SH-SY5Y (cell line): ENCODE data around the gene UCHL1.

ENCODE experiments used
- GATA2 ChIP-seq: IDR thresholded peaks from 2 replicates; pipeline ENCODE4 v1.6.1; 2011; ENCODE audit warnings: mild to moderate bottlenecking, low read depth, low read length
- GATA3 ChIP-seq: IDR thresholded peaks from 2 replicates; pipeline ENCODE4 v1.6.1; 2011; ENCODE audit warnings: low read depth, mild to moderate bottlenecking, low read length, moderate library complexity

UCHL1 gene

GRCh38 chr4:41294445-41295062 lies 37.8 kb downstream of the UCHL1 start:
- TF ChIP-seq GATA2 (no peak), GATA3 (no peak)

DNA sequence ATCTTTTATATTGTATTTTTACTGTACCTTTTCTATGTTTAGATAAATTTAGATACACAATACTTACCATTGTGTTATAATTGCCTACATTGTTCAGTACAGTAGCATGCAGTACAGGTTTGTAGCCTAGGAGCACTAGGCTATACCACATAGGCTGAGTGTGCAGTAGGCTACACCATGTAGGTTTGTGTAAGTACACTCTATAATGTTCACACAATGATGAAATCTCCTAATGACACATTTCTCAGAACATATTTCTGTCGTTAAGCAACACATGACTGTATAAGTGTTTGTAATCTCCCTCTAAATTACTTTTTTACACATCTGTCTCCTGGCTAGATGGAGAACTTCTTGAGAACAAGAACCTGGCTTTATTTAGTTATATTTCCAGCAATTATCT lies 40.3 kb downstream of the UCHL1 start:
- TF ChIP-seq GATA2 (no peak), GATA3 (no peak)

- TF ChIP-seq GATA2 (no peak), GATA3 (no peak)
Measured at GRCh38 chr4:41297832-41298231, 41.1 kb downstream of the UCHL1 start.

- no peak for TF ChIP-seq GATA2
- TF ChIP-seq GATA3: no peak
Measured at GRCh38 chr4:41299486-41299885, 42.8 kb downstream of the UCHL1 start.

DNA sequence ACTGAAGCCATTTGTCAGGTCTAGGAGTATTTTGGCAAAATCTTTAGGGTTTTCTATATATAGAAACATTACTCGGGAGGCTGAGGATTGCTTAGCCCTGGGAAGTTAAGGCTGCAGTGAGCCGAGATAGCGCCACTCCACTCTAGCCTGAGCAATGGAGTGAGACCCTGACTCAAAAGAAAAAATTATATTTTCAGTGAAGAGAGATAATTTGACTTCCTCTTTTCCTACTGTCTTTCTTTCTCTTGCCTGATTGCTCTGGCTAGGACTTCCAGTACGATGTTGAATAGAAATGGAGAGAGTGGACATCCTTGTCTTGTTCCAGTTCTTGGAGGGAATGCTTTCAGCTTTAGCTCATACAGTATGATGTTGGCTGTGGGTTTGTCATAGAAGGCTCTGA lies 44.4 kb downstream of the UCHL1 start:
- TF ChIP-seq GATA2: no peak
- TF ChIP-seq GATA3: no peak

DNA sequence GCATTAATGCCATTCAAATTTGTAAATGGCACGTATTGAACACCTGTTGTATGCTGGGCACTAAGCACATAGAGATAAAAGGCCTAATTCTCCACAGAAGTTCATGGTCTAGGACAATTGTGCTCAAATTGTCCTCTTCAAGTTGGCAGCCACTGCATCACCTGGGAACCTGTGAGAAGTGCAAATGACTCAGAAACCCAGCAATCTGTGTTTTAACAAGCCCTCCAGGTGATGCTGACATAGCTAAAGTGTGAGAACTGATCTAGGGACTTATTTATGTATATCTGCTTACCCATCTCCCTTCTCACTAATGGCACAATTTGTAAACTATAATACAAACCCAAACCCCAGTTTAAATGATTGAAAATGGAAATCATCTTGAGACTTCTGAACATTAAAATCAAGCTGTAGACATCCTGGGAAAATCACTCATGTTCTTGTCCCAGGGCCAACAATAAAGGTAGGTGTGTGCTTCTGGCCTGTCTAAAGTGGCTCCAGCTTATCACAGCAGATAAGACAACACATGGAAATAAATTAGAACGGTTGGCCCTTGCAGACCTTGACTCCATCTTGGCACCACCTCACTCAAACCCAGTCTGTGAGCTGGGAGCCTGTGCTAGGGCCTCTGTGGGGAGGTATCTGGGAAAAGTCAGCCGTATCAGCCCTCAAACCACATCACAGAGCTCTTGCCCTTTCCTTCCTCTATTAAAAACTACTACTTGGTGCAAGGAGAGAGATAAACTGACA lies 46.8 kb downstream of the UCHL1 start:
- TF ChIP-seq GATA3 (no peak), GATA2 (no peak)

- TF ChIP-seq GATA3: no peak
- no peak for TF ChIP-seq GATA2
Measured at GRCh38 chr4:41304221-41304620, 47.5 kb downstream of the UCHL1 start.

DNA sequence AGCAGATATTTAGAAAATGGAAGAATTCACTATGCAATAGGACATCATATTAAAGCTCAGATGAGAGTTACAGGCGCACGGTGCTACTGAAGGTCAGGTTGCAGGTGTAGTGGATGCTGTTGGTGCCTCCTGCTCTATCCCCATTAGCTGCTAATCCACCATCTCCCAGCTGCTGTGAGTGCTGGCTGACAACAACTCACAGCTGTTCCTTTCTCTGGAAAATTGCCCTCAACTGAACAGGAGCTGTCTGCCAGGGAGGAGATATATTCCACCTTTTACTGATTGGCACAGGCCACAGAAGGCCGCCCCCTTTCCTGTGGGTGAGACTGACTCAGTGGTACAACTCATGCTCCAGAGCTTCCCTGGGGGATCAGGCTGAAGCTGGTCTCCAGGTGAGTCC lies 48.7 kb downstream of the UCHL1 start:
- no peak for TF ChIP-seq GATA3
- no peak for TF ChIP-seq GATA2

GRCh38 chr4:41307638-41308037 lies 50.9 kb downstream of the UCHL1 start:
- TF ChIP-seq GATA2 (no peak), GATA3 (no peak)

DNA sequence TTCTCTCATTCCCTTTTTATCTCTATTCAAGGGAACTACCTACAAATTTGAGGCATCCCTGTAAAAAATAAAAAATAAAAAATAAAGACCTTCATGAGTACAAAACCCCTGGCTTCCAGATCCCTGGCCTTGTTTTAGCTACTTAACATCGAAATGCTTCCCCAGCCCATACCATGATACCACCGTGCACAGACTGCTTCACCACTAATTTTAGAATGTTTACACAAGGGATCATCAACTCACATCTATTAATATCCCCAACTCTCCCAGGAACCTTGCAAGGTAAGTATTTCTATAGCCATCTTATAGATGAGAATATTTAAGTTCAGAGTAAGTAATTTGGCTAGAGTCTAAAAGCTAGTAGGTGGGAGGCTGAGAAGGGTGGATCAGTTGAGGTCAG lies 51.7 kb downstream of the UCHL1 start:
- no peak for TF ChIP-seq GATA2
- TF ChIP-seq GATA3: no peak

DNA sequence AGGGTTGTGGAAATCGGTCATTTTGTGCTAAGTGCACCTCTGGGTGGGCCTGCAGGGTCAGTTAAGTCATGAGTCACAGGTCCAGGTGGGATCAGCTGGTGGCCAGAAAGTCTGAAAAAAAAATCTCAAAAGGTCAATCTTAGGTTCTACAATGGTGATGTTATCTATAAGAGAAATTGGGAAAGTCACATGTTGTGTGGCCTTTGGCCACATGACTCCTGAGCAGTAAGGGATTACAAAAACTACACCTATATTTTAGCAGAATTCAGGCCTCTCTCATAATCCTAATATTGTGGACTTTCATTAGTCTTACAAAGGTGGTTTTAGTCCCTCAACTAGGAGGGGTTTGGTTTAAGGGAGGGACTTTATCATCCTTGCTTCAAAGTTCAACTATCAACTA lies 59.1 kb downstream of the UCHL1 start:
- TF ChIP-seq GATA3: no peak
- no peak for TF ChIP-seq GATA2
